Peyer's patch (tissue), 4 donors: Measurements from ENCODE around the gene BRD9.
"Not testable (repeated sequence)": the region's sequence is repeated elsewhere in the genome, so short reads cannot be mapped to it uniquely, and the experiment has no call there.

Experiments
- POLR2A ChIP-seq, 2 donors: fragments of 450-650 bp; IDR thresholded peaks; one replicate each; pipeline ENCODE4 v1.5.1; 2017; ENCODE audit warnings: antibody characterized with exemption in 2 of 2, mild to moderate bottlenecking in 2 of 2, moderate library complexity in 2 of 2
- TF ChIP-seq, protein P1 (sequence below), 6 experiments: fragments of 450-650 bp in 4 of 6; fragments of 200-600 bp in 2 of 6; sonication (generic) in 1 of 6; IDR thresholded peaks; one replicate each; pipeline ENCODE4 v1.5.1; 2017 to 2019; ENCODE audit warnings: antibody characterized with exemption in 6 of 6, mild to moderate bottlenecking in 3 of 6, moderate library complexity in 1 of 6

DNA sequence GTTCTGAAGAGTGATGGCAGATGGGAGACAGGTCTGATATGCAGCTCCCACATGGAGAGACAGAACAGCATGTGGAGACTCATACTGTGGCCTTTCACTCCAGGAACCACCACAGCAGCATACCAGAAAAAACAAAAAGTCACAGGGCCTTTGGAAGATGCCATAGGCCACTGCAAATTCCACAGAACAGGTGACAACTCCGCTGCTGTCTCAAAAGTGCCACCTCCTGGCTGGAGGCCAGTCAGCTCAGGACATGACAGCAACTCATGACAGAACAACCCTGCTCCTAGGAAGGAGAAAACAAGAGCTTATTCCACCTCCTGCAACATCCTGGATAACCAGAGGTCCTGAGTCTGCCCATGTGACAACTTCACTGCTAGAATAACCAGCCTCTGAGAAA lies 67.1 kb downstream of the BRD9 start:
- TF ChIP-seq, protein P1, sequence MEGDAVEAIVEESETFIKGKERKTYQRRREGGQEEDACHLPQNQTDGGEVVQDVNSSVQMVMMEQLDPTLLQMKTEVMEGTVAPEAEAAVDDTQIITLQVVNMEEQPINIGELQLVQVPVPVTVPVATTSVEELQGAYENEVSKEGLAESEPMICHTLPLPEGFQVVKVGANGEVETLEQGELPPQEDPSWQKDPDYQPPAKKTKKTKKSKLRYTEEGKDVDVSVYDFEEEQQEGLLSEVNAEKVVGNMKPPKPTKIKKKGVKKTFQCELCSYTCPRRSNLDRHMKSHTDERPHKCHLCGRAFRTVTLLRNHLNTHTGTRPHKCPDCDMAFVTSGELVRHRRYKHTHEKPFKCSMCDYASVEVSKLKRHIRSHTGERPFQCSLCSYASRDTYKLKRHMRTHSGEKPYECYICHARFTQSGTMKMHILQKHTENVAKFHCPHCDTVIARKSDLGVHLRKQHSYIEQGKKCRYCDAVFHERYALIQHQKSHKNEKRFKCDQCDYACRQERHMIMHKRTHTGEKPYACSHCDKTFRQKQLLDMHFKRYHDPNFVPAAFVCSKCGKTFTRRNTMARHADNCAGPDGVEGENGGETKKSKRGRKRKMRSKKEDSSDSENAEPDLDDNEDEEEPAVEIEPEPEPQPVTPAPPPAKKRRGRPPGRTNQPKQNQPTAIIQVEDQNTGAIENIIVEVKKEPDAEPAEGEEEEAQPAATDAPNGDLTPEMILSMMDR (IDR thresholded peaks at IDR 0.05) = not testable (repeated sequence)
- TF ChIP-seq POLR2A (IDR thresholded peaks at IDR 0.05) = not testable (repeated sequence)
